ENCODE data around the gene ETV5.

DNA sequence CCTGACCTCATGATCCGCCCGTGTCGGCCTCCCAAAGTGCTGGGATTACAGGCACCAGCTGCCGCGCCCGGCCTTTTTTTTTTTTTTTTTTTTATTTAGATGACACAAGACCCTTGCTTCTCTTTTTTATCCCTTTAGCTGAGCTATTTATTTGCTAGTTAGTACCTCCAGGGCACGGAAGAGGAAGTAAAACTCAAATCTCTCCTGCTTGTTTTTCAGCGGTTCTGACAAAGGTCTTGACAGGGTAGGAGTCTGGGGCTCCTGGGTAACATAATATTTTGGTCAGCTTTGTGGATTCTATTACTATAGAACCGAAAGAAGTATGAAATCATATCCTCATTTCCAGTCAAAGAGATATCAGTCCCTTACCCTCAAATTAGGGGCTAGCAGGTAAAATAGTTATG, 44.0 kb upstream of the ETV5 start:
- TF ChIP-seq, protein P1, sequence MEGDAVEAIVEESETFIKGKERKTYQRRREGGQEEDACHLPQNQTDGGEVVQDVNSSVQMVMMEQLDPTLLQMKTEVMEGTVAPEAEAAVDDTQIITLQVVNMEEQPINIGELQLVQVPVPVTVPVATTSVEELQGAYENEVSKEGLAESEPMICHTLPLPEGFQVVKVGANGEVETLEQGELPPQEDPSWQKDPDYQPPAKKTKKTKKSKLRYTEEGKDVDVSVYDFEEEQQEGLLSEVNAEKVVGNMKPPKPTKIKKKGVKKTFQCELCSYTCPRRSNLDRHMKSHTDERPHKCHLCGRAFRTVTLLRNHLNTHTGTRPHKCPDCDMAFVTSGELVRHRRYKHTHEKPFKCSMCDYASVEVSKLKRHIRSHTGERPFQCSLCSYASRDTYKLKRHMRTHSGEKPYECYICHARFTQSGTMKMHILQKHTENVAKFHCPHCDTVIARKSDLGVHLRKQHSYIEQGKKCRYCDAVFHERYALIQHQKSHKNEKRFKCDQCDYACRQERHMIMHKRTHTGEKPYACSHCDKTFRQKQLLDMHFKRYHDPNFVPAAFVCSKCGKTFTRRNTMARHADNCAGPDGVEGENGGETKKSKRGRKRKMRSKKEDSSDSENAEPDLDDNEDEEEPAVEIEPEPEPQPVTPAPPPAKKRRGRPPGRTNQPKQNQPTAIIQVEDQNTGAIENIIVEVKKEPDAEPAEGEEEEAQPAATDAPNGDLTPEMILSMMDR (IDR thresholded peaks at IDR 0.05 in 2 of 3, conservative IDR thresholded peaks at IDR 0.05 in 1 of 3; ENCODE audit: insufficient read depth in 2 of 3, low read depth in 1 of 3, low read length in 3 of 3): no peak
- TF ChIP-seq CTBP1 (IDR thresholded peaks at IDR 0.05; ENCODE audit: borderline replicate concordance) (no peak), NCOA2 (IDR thresholded peaks at IDR 0.05; ENCODE audit: partially characterized antibody in 2 of 2) (no peak)

Measured in K562 (cell line).